ENCODE results near the gene CDC37L1.

DNA sequence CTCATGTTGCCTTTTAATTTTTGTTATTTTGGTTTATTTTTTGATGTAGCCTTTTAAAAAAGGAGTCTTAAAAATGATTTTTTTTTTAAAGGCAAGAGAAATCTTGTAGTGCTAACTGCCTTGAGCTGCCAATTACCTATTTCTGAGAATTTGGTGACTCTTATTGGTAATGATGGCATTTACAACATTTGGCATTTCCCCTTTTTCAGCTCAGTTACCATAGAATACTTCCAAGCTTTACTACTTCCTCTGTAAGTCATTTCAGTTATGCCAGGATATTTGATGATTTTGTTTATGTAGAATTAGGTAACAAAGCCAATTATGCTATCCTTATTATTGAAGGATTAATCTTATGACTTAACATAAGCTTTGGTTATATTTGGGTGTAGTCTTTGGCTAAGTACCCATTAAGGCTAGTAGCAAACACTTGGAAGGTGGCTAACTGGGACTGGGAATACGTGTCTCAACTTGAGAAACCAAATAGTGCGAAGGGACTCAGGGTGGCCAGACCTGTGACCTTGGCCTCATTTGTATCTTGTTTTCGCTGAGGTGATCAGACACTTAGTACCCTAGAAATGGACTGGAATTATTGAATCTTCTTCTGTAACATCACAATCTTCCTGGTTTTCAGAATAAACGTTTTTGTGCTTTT lies 27.7 kb downstream of the CDC37L1 start:
- TF ChIP-seq CTCF (IDR thresholded peaks at IDR 0.05; ENCODE audit: low read length) (no peak), EZH2 (IDR thresholded peaks at IDR 0.05; ENCODE audit: borderline replicate concordance, low read length) (no peak)
